Activated CD4-positive, alpha-beta T cell treated with anti-CD3 and anti-CD28 coated beads, Interleukin-2, amount 50 U/mL, for 24 hours (primary cell): ENCODE measurements around the gene LRRC10B.

Source experiments
- DNase-seq, 2 donors: peaks; one replicate each; pipeline ENCODE4 v3.0.0-alpha.2; 2020; ENCODE audit warnings: low read depth in 1 of 2, low spot score in 1 of 2

LRRC10B gene

GRCh38 chr11:61528114-61528513 is 19.6 kb downstream of the LRRC10B start:
- no peak for DNase-seq

- no peak for DNase-seq
These were observed 21.1 kb downstream of the LRRC10B start for GRCh38 chr11:61529537-61530225.

GRCh38 chr11:61531044-61531443 is 22.5 kb downstream of the LRRC10B start:
- DNase-seq, result no peak

GRCh38 chr11:61532134-61533038 is 23.8 kb downstream of the LRRC10B start:
- peak; percentile 7 to 16 for DNase-seq

GRCh38 chr11:61533039-61533375 is 24.5 kb downstream of the LRRC10B start:
- DNase-seq, result no peak

DNA sequence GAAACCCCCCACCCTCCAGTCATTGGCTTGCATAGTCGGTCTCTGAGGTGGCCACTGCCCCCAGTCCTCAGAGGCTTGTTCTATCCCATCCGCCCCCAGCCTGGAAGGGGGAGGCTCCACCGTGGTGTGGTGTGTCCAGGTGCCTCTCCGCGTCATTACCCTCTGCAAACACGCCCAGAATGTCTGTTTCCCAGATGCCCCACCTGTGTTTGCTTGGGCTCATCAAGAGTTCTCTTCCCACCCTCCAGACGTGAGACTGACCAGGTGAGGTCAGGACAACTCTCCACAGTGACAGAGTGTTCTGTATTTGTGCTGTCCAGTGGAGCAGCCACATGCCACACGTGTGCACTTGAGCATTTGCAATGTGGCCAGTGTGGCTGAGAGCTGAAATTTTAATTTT is 24.9 kb downstream of the LRRC10B start:
- DNase-seq, result no peak

- DNase-seq, result no peak
These were observed 25.7 kb downstream of the LRRC10B start for GRCh38 chr11:61534025-61534932.

- DNase-seq, result no peak
These were observed 26.6 kb downstream of the LRRC10B start for GRCh38 chr11:61534933-61535839.

DNA sequence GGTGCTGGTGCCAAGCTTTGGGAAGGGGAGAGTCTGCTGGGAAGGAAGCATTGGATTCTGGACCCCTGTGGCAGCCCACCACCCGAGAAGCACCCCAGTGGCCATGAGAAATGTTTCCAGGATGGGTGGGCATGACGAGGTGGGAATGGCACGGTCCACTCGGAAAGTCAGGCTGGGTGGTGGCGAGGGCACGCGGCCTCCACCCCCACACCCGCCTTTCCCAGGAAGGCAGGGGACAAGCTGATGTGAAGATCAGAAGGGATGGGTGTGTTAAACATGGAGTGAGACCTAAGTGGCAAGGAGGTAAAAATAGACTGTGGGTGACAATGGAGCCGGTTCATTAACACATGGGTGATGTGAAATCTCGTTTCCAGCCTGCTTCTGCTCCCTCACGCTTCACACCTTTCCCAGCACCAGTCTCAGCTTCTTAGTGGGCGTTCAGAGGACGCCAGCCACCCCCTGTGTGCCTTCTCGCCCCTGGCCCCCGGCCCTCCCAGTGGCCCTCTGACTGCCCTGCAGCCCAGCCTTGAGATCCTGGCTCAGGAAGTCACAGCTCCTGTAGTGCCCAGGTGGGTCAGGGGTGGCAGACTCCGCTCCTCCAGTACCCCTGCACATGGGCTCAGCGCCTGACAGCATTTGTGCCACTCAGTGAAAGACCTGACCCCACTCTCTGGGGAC is 27.6 kb downstream of the LRRC10B start:
- no peak for DNase-seq

DNA sequence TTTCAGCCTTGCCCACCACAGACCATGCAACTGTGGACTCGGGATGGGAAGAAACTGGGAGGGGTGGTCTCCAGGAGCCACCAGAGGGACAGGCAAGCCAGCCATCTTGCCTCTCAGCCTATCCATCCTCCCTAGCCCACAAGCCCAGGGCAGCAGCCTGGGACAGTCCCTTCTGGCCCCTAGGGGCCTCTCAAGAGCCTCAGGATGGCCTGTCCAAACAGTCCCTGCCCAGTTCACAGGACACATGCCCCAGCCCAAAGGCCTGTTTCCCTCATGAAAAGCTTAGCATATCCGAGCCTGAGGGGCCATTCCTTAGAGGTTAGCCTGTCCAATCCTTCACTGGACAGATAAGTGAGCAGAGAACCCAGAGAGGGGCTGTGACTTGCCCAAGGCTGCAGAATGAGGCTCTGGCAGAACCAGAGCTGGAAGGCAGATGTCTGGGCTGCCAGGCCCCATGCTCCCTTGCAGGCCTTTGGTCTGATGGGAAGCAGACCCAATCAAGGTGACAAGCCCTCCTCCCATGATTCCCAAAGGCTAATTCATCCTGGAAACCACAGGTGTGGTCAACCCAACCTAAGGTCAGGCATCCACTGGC is 28.2 kb downstream of the LRRC10B start:
- no peak for DNase-seq

DNA sequence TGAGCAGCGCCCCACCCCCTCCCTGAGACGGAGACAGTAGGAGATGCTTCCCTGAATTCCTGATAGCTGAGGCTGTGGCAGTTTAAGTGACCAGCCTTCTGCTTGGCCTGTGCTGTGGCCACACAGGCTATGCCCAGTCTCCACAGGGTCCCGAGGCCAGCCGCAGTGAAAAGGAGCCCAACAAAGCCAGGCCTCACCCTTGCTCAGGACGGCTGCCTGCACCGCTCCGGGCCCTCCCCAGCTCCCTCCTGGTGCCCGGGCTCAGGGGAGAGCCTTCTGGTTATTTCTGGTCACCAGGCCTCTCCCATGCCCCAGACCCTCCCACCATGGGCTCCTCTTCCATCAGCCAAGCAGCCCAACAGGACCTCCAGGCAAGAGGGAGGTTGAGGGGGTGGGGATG is 28.8 kb downstream of the LRRC10B start:
- DNase-seq, result no peak

GRCh38 chr11:61538636-61538961 is 30.1 kb downstream of the LRRC10B start:
- DNase-seq, result no peak

DNA sequence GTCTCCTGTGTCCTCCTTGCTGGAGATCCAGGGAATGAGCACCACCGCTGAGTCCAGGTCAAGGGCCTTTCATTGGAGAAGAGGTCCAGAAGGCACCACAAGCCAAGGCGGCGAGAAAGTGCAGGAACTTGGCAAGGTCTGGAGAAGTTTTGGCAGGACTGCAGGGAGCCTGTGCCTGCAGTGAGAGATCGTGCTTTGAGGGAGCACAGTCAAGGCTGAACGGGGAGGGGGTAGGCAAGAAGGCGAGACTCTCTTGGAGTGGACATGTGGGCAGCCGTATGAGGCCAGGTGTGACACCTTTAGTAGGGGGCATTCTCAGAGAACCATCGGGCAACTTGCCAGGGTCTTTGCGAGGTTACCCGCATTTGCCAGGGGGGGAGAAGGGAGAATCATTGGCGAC is 30.5 kb downstream of the LRRC10B start:
- no peak for DNase-seq

DNA sequence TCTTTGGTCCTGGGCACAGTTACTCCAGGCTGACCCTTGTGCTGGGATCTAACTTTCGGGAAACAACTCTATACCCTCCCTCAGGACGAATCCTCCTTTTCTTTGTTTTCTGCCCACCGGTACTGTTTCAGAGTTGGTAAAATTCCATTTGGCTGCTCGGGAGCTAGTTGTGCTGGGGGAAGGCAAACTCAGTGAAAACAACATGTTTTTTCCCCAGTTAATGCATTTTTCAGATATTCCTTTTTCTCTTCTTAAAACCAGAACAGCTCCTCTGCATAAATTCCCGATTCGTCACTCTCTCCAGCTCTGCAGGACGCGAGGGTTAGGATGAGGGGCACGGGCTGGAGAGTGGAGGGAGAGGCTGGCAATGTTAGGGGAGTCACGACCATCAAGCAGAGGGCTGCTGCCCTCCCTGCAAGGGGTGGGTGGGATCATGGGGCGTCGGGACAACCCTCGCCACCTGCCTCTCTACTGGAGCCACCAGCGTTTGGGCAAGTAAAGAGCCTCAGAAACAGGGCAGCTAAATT is 31.3 kb downstream of the LRRC10B start:
- no peak for DNase-seq

GRCh38 chr11:61540528-61540927 is 32.0 kb downstream of the LRRC10B start:
- DNase-seq, result no peak

DNA sequence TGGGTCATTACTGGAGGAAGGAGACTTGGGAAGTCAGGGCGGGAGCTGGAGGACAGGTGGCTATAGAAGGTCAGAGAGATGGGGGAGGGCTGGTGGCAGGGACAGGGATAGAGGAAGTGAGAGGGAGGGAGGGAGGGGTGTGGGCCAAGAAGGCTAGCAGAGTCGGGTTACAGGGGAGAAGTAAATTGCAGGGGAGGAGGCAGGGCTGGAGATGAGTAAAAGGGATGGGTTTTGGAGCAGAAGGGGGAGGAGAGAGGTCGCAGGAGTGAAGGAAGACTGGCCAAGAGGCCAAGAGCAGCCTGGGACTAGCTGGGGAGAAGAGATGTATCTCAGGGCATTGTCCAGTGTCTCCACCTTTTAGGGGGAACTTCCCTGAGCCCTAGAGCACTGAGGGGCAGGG is 33.0 kb downstream of the LRRC10B start:
- no peak for DNase-seq

DNA sequence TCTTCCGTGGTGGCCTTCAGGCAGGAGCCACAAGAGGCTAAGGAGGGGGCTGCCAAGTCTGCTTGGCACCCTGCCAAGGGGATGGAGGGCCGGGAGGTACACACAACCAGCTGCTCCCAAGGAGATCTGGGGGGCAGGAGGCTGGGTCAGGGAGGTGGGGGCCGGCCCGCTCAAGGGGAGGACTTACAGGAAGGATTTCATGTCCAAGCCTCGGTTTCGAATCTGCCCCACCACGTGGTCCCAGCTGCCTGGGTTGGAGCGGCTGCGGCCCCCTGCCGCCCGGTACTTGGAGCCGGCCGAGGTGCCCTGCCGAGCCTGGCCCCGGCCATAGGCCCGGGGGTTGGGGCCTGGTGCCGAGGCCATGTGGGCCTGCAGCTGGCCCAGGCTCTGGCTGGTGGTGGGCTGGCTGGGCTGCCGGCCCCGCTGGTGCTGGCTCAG is 33.5 kb downstream of the LRRC10B start:
- DNase-seq, result no peak

DNA sequence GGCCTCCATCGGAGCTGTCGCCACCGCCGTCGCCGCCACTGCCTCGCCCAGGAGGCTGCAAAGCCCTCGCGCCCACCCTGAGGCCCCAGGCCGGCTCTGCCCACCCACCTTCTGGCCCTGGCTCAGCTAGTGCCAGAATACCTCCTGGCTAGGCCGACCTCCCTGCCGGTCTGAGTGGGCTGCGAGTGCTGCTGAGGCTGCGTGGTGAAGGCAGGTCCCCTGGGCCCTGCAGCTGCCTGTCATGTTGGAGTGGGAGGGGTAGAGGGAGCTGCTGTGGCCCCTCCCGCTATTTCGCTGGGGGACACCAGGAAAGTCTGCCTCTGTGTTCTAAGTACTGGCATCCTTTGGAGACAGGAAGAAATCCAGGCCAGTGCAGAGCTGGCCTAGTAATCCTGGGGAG is 34.2 kb downstream of the LRRC10B start:
- no peak for DNase-seq

GRCh38 chr11:61543606-61544306 is 35.2 kb downstream of the LRRC10B start:
- no peak for DNase-seq
